H1 (cell line): Measurements from ENCODE around the gene GTF3C5.

Source experiments
- CREB1 ChIP-seq: IDR thresholded peaks from 2 replicates; pipeline ENCODE4 v1.6.1; 2012; ENCODE audit warnings: inconsistent platforms
- CTBP2 ChIP-seq: IDR thresholded peaks from 2 replicates; pipeline ENCODE4 v1.7.0; 2011; ENCODE audit warnings: borderline replicate concordance, mild to moderate bottlenecking, moderate library complexity, mixed read lengths, low read length; ENCODE audit not compliant: insufficient read depth, insufficient read length
- CTCF ChIP-seq, 3 experiments: IDR thresholded peaks; 1 replicate in 2 of 3; 2 replicates in 1 of 3; pipeline versions ENCODE4 v1.5.1 to v1.6.1; 2011; ENCODE audit warnings: low read length in 3 of 3, mild to moderate bottlenecking in 3 of 3, inconsistent platforms in 2 of 3, low read depth in 1 of 3, moderate library complexity in 1 of 3; ENCODE audit not compliant: insufficient read depth in 1 of 3; ENCODE audit errors: control extremely low read depth in 1 of 3
- GTF2F1 ChIP-seq: IDR thresholded peaks from 2 replicates; pipeline ENCODE4 v1.6.1; 2012; ENCODE audit warnings: low read depth, low read length, improper control_type of control experiment, borderline replicate concordance
- JUN ChIP-seq: IDR thresholded peaks from 2 replicates; pipeline ENCODE4 v1.6.1; 2011; ENCODE audit warnings: low read depth, mild to moderate bottlenecking, improper control_type of control experiment, low read length
- NRF1 ChIP-seq: IDR thresholded peaks from 2 replicates; pipeline ENCODE4 v1.6.1; 2011; ENCODE audit warnings: mild to moderate bottlenecking, low read depth, low read length, improper control_type of control experiment
- POLR2A ChIP-seq, 2 experiments: IDR thresholded peaks; 1 replicate in 1 of 2; 2 replicates in 1 of 2; pipeline ENCODE4 v1.6.1; 2011; ENCODE audit warnings: low read depth in 2 of 2, low read length in 2 of 2, mild to moderate bottlenecking in 2 of 2; ENCODE audit errors: control extremely low read depth in 1 of 2
- RNF2 ChIP-seq: fragments of 200-900, 300-1000 bp; sonication (generic); IDR thresholded peaks from 2 replicates; pipeline ENCODE4 v1.7.1; 2016; ENCODE audit warnings: borderline replicate concordance, low read depth, mild to moderate bottlenecking, antibody characterized with exemption, low read length; ENCODE audit not compliant: poor library complexity, severe bottlenecking; ENCODE audit errors: missing control alignments
- SP2 ChIP-seq: IDR thresholded peaks from 2 replicates; pipeline ENCODE4 v1.6.1; 2012; ENCODE audit warnings: mild to moderate bottlenecking, low read length, inconsistent platforms
- SRF ChIP-seq: IDR thresholded peaks from 2 replicates; pipeline ENCODE4 v1.6.1; 2011; ENCODE audit warnings: mild to moderate bottlenecking, low read depth, low read length, moderate library complexity

DNA sequence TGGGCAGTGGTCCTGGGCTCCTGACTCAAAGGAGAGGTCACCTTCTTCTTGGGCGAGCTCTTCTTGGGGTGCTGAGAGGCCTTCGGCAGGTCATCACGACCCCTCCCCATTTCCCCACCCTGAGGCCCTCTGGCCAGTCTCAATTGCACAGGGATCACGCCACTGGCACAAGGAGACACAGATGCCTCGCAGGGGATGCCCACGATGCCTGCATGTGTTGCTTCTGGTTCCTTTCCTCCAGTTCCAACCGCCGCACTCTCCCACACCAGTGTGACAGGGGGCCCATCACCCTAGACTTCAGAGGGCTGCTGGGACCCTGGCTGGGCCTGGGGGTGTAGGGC, 32.3 kb downstream of the GTF3C5 start:
- no peak for TF ChIP-seq POLR2A (IDR thresholded peaks at IDR 0.05; ENCODE audit: control extremely low read depth in 1 of 2, low read depth in 2 of 2, low read length in 2 of 2)
- TF ChIP-seq SP2: no peak
- no peak for TF ChIP-seq CTCF (IDR thresholded peaks at IDR 0.05; ENCODE audit: control extremely low read depth in 1 of 3, insufficient read depth in 1 of 3, low read depth in 1 of 3, low read length in 3 of 3)
- TF ChIP-seq NRF1: no peak
- TF ChIP-seq CREB1: no peak
- no peak for TF ChIP-seq GTF2F1
- no peak for TF ChIP-seq SRF
- TF ChIP-seq JUN: no peak
- no peak for TF ChIP-seq CTBP2
- no peak for TF ChIP-seq RNF2
